HCEC 1CT (cell line): Measurements from ENCODE around the gene VSIG10.
A peak's percentile ranks its signal among the peaks of the same experiment; 100 is the strongest.
"Not testable (repeated sequence)": the region's sequence is repeated elsewhere in the genome, so short reads cannot be mapped to it uniquely, and the experiment has no call there.

ENCODE experiments used
- DNase-seq: peaks from one replicate; pipeline ENCODE4 v3.0.0-alpha.2; 2017

VSIG10 gene

DNA sequence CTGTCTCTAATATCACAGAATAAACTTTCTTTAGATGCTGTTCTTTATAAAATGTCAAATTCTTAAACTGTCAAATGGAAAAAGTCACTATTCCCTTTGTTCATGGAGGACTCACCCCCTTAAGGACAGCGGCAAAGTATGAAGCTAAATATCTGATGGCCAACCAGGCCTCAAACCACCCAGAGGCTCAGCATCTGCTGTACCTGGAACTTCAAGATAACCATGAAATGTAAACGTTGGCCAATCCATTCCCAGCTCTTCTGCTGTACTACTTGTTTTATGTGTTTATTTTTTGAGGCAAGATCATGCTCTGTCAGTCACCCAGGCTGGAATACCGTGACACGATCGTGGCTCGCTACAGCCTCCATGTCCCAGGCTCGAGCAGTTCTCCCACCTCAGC lies 71.6 kb downstream of the VSIG10 start:
- no peak for DNase-seq

DNA sequence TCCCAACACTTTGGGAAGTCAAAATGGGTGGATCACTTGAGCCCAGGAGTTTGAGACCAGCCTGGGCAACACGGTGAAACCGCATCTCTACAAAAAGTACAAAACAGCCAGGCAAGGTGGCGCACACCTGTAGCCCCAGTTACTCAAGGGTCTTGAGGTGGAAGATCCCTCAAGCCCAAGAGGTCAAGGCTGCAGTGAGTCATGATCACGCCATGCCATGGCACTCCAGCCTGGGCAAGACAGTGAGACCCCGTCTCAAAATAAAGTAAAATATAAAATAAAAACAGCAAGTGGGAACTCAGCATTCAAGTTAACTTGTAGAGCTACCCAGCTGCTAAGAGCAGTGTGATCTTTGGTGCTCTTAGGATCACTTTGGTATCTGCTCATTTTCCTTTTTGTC lies 74.6 kb downstream of the VSIG10 start:
- no peak for DNase-seq

DNA sequence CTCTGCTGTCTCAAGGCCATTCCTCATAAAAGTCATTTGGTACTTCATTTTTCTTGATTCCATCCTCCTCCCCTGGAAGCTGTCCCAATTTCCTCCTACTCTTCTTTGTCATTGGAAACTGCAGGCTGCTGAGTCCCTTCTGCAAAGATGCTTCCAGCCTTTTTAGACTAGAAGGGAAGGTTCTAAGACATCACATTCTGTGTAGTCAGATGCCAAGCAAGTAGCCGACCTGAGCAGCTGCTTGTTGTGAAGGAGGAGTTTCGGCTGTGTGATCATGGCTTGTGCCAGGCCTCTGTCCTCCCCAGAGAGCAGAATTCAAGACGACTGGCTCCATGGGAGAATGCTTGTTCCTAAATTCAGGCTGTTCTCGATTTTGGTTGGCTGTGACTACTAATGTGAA lies 78.6 kb downstream of the VSIG10 start:
- DNase-seq, result no peak

GRCh38 chr12:118023301-118023860 lies 80.4 kb downstream of the VSIG10 start:
- DNase-seq, result no peak

DNA sequence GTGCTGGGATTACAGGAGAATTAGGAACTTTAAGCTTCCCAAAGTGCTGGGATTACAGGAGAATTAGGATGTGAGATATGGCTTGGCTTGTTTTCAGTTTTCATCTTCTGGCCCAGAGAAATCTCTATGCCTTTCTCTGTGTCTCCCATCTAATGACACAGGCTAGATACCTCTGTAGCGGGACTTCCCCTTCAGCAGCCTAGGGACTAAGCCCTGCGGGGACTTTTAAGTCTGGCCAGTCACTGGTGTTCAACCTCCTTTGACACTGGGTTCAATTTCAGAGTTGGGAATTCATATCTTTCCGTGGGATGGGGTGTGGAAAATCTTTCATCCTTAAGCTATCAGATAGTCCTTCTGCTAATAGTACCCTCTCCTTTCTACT lies 81.1 kb downstream of the VSIG10 start:
- DNase-seq, result no peak

DNA sequence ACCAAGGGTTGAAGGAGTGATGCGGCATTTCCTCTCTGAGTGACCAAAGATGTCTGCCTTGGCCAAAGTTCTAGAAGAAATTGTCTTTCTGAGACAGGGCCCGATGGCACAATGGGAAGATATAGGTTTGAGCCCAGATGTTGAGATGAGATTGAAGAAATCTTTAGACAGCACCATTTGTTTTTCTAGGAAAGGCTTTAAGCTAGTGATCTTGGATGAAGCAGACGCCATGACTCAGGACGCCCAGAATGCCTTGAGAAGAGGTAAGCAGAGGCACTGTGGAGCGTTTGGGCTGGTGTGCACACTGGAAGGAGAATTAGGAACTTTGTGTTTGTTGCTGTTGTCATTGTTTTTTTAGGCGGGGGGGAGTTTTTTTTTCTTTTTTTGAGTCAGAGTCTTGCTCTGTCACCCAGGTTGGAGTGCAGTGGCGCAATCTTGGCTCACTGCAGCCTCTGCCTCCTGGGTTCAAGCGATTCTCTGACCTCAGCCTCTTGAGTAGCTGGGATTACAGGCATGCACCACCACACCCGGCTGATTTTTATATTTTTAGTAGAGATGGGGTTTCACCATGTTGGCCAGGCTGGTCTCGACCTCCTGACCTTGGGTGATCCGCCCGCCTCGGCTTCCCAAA lies 81.6 kb downstream of the VSIG10 start:
- DNase-seq, result not testable (repeated sequence)

GRCh38 chr12:118020036-118020435 lies 83.8 kb downstream of the VSIG10 start:
- DNase-seq, result no peak

GRCh38 chr12:118017926-118018325 lies 85.9 kb downstream of the VSIG10 start:
- DNase-seq, result no peak

DNA sequence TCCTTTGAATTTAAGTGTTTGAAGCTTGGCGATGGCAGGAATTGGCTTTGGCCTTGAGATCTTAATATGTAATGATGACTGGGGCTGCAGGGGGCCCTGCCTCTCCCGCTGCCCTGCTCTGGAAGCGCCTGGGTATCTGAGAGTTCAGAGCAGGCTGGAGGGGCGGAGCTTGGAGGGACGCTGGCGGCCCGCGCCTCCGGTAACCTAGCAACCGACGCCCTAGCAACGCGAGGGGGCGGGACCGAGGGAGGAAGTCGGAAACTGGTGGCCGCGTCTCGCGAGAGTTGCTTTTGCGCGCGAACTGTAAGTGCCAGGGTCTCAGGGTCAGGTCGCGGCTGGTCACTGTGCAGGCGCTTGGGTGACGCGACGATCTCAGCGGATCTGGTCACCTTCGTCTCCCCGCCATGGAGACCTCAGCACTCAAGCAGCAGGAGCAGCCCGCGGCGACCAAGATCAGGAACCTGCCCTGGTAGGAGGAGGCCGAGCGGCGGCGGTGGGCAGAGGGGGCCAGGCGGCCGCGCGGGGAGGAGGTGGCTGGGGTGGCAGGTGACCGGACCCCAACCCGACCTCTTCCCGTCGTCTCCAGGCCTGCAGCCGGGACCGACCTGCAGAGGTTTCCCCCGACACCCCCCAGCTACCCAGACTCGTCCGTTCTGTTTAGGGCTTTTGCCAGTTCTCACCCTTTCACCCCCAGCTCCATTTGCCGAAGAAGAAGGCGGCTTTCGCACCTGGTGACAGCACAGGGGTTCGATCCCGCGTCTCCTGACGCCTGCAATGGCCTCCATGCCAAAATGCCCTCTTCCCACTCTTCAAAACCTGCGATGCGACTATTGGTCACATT lies 87.2 kb downstream of the VSIG10 start, which contains the start of gene RFC5:
RFC5 (plus strand) TSS at position 280 of the 841 bp plus-strand sequence; CDS start at position 405, 125 bp downstream.
- DNase-seq, result peak; percentile 96

GRCh38 chr12:118015944-118016343 lies 87.9 kb downstream of the VSIG10 start:
- DNase-seq, result no peak

DNA sequence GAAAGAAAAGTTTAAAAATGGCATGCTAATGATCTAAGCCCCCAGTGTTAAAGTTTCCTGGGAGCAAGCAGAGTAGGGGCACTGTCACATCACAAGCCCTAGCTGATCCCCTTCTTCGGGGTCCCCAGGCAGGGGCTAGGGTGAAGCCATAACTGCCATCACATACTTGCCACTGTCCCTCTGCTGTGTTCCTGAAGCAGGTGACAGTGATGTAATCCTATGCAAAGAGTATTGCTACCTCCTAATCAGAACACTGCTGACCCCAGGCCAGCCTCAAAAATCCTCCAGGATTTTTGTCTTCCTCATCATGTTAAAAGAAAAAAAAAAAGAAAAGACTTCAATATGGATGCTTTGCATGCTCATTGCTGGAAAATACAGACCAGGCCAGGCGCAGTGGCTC lies 88.5 kb downstream of the VSIG10 start:
- DNase-seq, result no peak
